SH-SY5Y (cell line): ENCODE data around the gene NR2C1.

ENCODE experiments used
- GATA2 ChIP-seq: IDR thresholded peaks from 2 replicates; pipeline ENCODE4 v1.6.1; 2011; ENCODE audit warnings: mild to moderate bottlenecking, low read depth, low read length
- GATA3 ChIP-seq: IDR thresholded peaks from 2 replicates; pipeline ENCODE4 v1.6.1; 2011; ENCODE audit warnings: low read depth, mild to moderate bottlenecking, low read length, moderate library complexity

DNA sequence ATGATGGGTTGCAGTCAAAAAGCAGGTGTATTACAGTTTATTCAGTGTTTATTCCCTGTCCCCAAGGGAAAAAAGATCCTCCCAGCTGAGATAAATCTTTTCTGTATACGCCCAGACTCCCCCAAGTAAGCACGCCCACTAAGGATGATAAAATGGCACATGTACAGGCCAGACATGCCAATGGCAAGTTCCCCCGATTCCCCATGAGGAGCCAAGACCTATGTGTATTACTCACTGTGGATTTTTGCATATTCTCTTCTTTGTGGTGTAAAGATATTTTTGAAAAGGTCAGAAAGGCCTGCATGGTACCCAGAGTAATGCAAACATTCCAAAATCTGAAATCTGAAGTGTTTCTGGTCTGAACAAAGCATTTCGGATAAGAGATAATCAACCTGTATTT lies 22.2 kb downstream of the NR2C1 start:
- TF ChIP-seq GATA2 (no peak), GATA3 (no peak)
